GM12878 (cell line): Measurements from ENCODE around the gene AFMID. TPM values are rescaled to one million over a fixed set of nuclear protein-coding genes. Genes with fewer than 3 reads are reported as not detected.

Experiments
- ASH2L ChIP-seq: fragments of 300-600, 200-600 bp; sonication (generic); IDR thresholded peaks from 2 replicates; pipeline ENCODE4 v1.6.1; 2017; ENCODE audit warnings: low read depth, mild to moderate bottlenecking, borderline replicate concordance
- ATF7 ChIP-seq: fragments of 450-650 bp; IDR thresholded peaks from 2 replicates; pipeline ENCODE4 v1.6.1; 2016; ENCODE audit warnings: low read depth, mild to moderate bottlenecking
- CBX3 ChIP-seq: fragments of 200-600 bp; sonication (generic); IDR thresholded peaks from 2 replicates; pipeline ENCODE4 v1.6.1; 2016; ENCODE audit warnings: low read depth, borderline replicate concordance
- E4F1 ChIP-seq: fragments of 450-650 bp; IDR thresholded peaks from 2 replicates; pipeline ENCODE4 v1.6.1; 2018; ENCODE audit warnings: borderline replicate concordance, mild to moderate bottlenecking; ENCODE audit not compliant: partially characterized antibody
- EED ChIP-seq: sonication (generic); IDR thresholded peaks from 2 replicates; pipeline ENCODE4 v1.6.1; 2016; ENCODE audit warnings: antibody characterized with exemption, low read depth
- FOXK2 ChIP-seq: fragments of 450-650 bp; IDR thresholded peaks from 2 replicates; pipeline ENCODE4 v1.6.1; 2017; ENCODE audit warnings: mild to moderate bottlenecking, moderate library complexity
- HSF1 ChIP-seq: fragments of 150-350 bp; IDR thresholded peaks from 2 replicates; pipeline ENCODE4 v1.6.1; 2014; ENCODE audit warnings: mild to moderate bottlenecking, low read depth, low read length
- IKZF1 ChIP-seq: fragments of 450-650 bp; conservative IDR thresholded peaks from 2 replicates; pipeline ENCODE4 v1.6.1; 2017; ENCODE audit warnings: antibody characterized with exemption, mild to moderate bottlenecking
- NFIC ChIP-seq: IDR thresholded peaks from 2 replicates; pipeline ENCODE4 v1.6.1; 2012; ENCODE audit warnings: low read depth, mild to moderate bottlenecking, inconsistent platforms, low read length, moderate library complexity
- NFXL1 ChIP-seq: fragments of 450-650 bp; IDR thresholded peaks from 2 replicates; pipeline ENCODE4 v1.6.1; 2017; ENCODE audit warnings: antibody characterized with exemption, mild to moderate bottlenecking, borderline replicate concordance
- NR2C1 ChIP-seq: fragments of 450-650 bp; IDR thresholded peaks from 2 replicates; pipeline ENCODE4 v1.6.1; 2017; ENCODE audit warnings: antibody characterized with exemption, mild to moderate bottlenecking, moderate library complexity
- NRF1 ChIP-seq: conservative IDR thresholded peaks from 2 replicates; pipeline ENCODE4 v1.6.1; 2011; ENCODE audit warnings: mild to moderate bottlenecking, low read depth, low read length, improper control_type of control experiment
- SIN3A ChIP-seq: IDR thresholded peaks from 2 replicates; pipeline ENCODE4 v1.6.1; 2012; ENCODE audit warnings: low read depth, low read length, improper control_type of control experiment
- SMAD5 ChIP-seq: IDR thresholded peaks from 2 replicates; pipeline ENCODE4 v1.6.1; 2016; ENCODE audit warnings: antibody characterized with exemption, low read depth
- STAT1 ChIP-seq: fragments of 450-650 bp; conservative IDR thresholded peaks from 2 replicates; pipeline ENCODE4 v1.6.1; 2014; ENCODE audit warnings: antibody characterized with exemption, mild to moderate bottlenecking
- SUZ12 ChIP-seq: fragments of 200-600 bp; sonication (generic); IDR thresholded peaks from one replicate; pipeline ENCODE4 v1.6.1; 2018; ENCODE audit warnings: antibody characterized with exemption, mild to moderate bottlenecking; ENCODE audit not compliant: unreplicated experiment
- TBL1XR1 ChIP-seq: IDR thresholded peaks from 2 replicates; pipeline ENCODE4 v1.6.1; 2012; ENCODE audit warnings: low read depth, low read length, improper control_type of control experiment
- TCF12 ChIP-seq: IDR thresholded peaks from 2 replicates; pipeline ENCODE4 v1.6.1; 2011; ENCODE audit warnings: low read depth, mild to moderate bottlenecking, low read length
- ZBTB4 ChIP-seq: fragments of 450-650 bp; formaldehyde crosslinking; IDR thresholded peaks from 2 replicates; pipeline ENCODE4 v1.4.0; 2022; ENCODE audit warnings: mild to moderate bottlenecking, moderate library complexity
- ZBTB40 ChIP-seq: fragments of 450-650 bp; IDR thresholded peaks from 2 replicates; pipeline ENCODE4 v1.6.1; 2016; ENCODE audit warnings: mild to moderate bottlenecking, moderate library complexity, borderline replicate concordance
- ZNF274 ChIP-seq: IDR thresholded peaks from one replicate; pipeline ENCODE4 v1.8.0; 2011; ENCODE audit not compliant: insufficient read length, insufficient read depth
- polyA plus RNA-seq, 11 experiments: library from polyadenylated mRNA; depleted of rRNA in 4 of 11; unstranded in 6 of 11; stranded (reverse) in 5 of 11; fragments of >200 nt; fragmentation: Nextera tagmentation in 4 of 11; fragmentation: Illumina TruSeq in 1 of 11; extraction: Ambion mirVana in 4 of 11; extraction: Trizol in 1 of 11; gene quantifications; 1 replicate in 1 of 11; 2 replicates in 10 of 11; pipeline versions ENCODE4 v1.2.1 to v1.2.3, GENCODE V29; 2011 to 2016; ENCODE audit warnings: inconsistent platforms in 2 of 11, missing spikeins in 2 of 11, low read depth in 1 of 11
- total RNA-seq, 4 experiments: library from RNA; depleted of rRNA in 3 of 4; stranded (reverse); fragments of >200 nt in 3 of 4; fragmentation: Illumina TruSeq in 1 of 4; extraction: Trizol in 1 of 4; gene quantifications; 2 replicates each; pipeline versions ENCODE4 v1.2.1 to v1.2.3, GENCODE V29; 2013 to 2021

AFMID gene
- total and polyA plus RNA-seq, 10 of the 15 experiments (the other 5 are each of a cell fraction or from before 2014, with no cell fraction given) = 36.1 to 98.8 (median 51.6) TPM

- TF ChIP-seq ZBTB40 (no peak), ZBTB4 (no peak), E4F1 (no peak), IKZF1 (peak; percentile 91), NRF1 (no peak), NR2C1 (no peak), HSF1 (no peak), TBL1XR1 (no peak), SUZ12 (no peak), CBX3 (no peak), STAT1 (no peak), ZNF274 (no peak), ASH2L (no peak), TCF12 (0 out of 2 replicates have a peak, but pooled peaks have one; percentile 36), SIN3A (no peak), FOXK2 (peak; percentile 64), EED (peak; percentile 95), SMAD5 (no peak), NFXL1 (no peak), NFIC (peak; percentile 96), ATF7 (peak; percentile 66)
These were observed 27.5 kb upstream of the AFMID start (continued) for GRCh38 chr17:78159575-78160158.
